ENCODE data around the gene SPATA18. TPM values are rescaled to one million over a fixed set of nuclear protein-coding genes. Genes with fewer than 3 reads are reported as not detected.

SPATA18 gene
- total and polyA plus RNA-seq, 4 donors, result 0.03 to 1.1 (median 0.40) TPM

DNA sequence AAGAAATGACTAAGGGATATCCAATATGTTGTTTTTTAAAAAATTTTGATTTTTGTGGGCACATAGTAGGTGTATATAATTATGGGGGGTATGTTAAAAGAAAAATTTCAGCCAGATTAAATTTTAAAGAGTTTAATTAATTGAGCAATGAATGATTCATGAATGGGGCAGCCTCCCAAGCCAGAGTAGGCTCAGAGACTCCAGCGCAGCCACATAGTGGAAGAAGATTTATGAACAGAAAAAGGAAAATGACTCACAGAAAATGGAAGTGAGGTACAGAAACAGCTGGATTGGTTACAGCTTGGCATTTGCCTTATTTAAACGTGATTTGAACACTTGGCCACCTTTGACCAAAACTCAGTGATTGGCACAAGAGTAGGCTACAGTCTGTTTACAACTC, 91.7 kb downstream of the SPATA18 start (continued):
- no peak for TF ChIP-seq MAX (IDR thresholded peaks at IDR 0.05)

- Histone ChIP-seq H3K4me3 (ENCODE audit: low read depth in 1 of 3, low read length in 3 of 3) (no peak overlapping the region), H3K9me3 (ENCODE audit: control insufficient read depth in 4 of 4, low read length in 3 of 4) (peaks cover 0 to 4% (median under 1%) of the 10 kb centered on the region in 4 donors), H3K9ac (ENCODE audit: low read depth in 1 of 2, low read length in 2 of 2) (no peak overlapping the region), H3K27me3 (ENCODE audit: control insufficient read depth in 4 of 4, insufficient read depth in 4 of 4, low read length in 3 of 4) (no peaks in the 10 kb centered on the region), H3K4me1 (ENCODE audit: control insufficient read depth in 4 of 4, insufficient read depth in 4 of 4, low read length in 3 of 4) (no peaks in the 10 kb centered on the region), H3K27ac (ENCODE audit: low read depth in 1 of 2, low read length in 2 of 2) (no peak overlapping the region), H3K36me3 (ENCODE audit: control insufficient read depth in 4 of 4, insufficient read depth in 3 of 4, low read depth in 1 of 4, low read length in 3 of 4) (no peaks in the 10 kb centered on the region)
- no peak for TF ChIP-seq SP1 (IDR thresholded peaks at IDR 0.05)
- no peak for TF ChIP-seq GABPA (IDR thresholded peaks at IDR 0.05 in 1 of 2, conservative IDR thresholded peaks at IDR 0.05 in 1 of 2)
- TF ChIP-seq HNF4A (conservative IDR thresholded peaks at IDR 0.05), result no peak
- TF ChIP-seq TAF1 (conservative IDR thresholded peaks at IDR 0.05), result no peak
- TF ChIP-seq FOXA1 (IDR thresholded peaks at IDR 0.05), result no peak
- TF ChIP-seq HNF4G (IDR thresholded peaks at IDR 0.05), result no peak
- TF ChIP-seq YY1 (IDR thresholded peaks at IDR 0.05), result no peak
- no peak for TF ChIP-seq MAX (IDR thresholded peaks at IDR 0.05)
- TF ChIP-seq JUND (IDR thresholded peaks at IDR 0.05), result no peak
- TF ChIP-seq FOXA2 (IDR thresholded peaks at IDR 0.05), result no peak
- no peak for TF ChIP-seq NR2F2 (IDR thresholded peaks at IDR 0.05)
- TF ChIP-seq RAD21 (IDR thresholded peaks at IDR 0.05), result no peak
- DNase-seq (ENCODE audit: low spot score), result no peak
- 53% methylated on average over 3 of the region's 3 CpGs for WGBS
These were observed 92.7 kb downstream of the SPATA18 start for GRCh38 chr4:52143815-52144214.

- peaks cover 0 to 4% (median under 1%) of the 10 kb centered on the region in 4 donors for H3K9me3 ChIP-seq (ENCODE audit: control insufficient read depth in 4 of 4, low read length in 3 of 4)
- DNase-seq (ENCODE audit: low spot score), result no peak
- 69% methylated on average over 7 of the region's 7 CpGs for WGBS
- no peak overlapping the region for H3K27ac ChIP-seq (ENCODE audit: low read depth in 1 of 2, low read length in 2 of 2)
- H3K4me1 ChIP-seq (ENCODE audit: control insufficient read depth in 4 of 4, insufficient read depth in 4 of 4, low read length in 3 of 4), result no peaks in the 10 kb centered on the region
- H3K9ac ChIP-seq (ENCODE audit: low read depth in 1 of 2, low read length in 2 of 2), result no peak overlapping the region
- TF ChIP-seq RAD21 (IDR thresholded peaks at IDR 0.05) (no peak), SP1 (IDR thresholded peaks at IDR 0.05) (no peak), MAX (IDR thresholded peaks at IDR 0.05) (no peak), HNF4G (IDR thresholded peaks at IDR 0.05) (no peak), ATF3 (IDR thresholded peaks at IDR 0.05) (no peak), NR2F2 (IDR thresholded peaks at IDR 0.05) (no peak), TAF1 (conservative IDR thresholded peaks at IDR 0.05) (no peak), EGR1 (IDR thresholded peaks at IDR 0.05; ENCODE audit: low read depth in 2 of 2) (no peak), YY1 (IDR thresholded peaks at IDR 0.05) (no peak), CTCF (IDR thresholded peaks at IDR 0.05; ENCODE audit: low read depth, low read length, missing input control) (no peak), HNF4A (conservative IDR thresholded peaks at IDR 0.05) (no peak), RXRA (IDR thresholded peaks at IDR 0.05) (no peak), FOXA2 (IDR thresholded peaks at IDR 0.05) (no peak), FOXA1 (IDR thresholded peaks at IDR 0.05) (no peak), ZBTB33 (IDR thresholded peaks at IDR 0.05) (no peak), REST (IDR thresholded peaks at IDR 0.05) (no peak), GABPA (IDR thresholded peaks at IDR 0.05 in 1 of 2, conservative IDR thresholded peaks at IDR 0.05 in 1 of 2) (no peak), JUND (IDR thresholded peaks at IDR 0.05) (no peak)
- no peak overlapping the region for H3K4me3 ChIP-seq (ENCODE audit: low read depth in 1 of 3, low read length in 3 of 3)
- no peaks in the 10 kb centered on the region for H3K36me3 ChIP-seq (ENCODE audit: control insufficient read depth in 4 of 4, insufficient read depth in 3 of 4, low read depth in 1 of 4, low read length in 3 of 4)
- no peaks in the 10 kb centered on the region for H3K27me3 ChIP-seq (ENCODE audit: control insufficient read depth in 4 of 4, insufficient read depth in 4 of 4, low read length in 3 of 4)
These were observed 93.3 kb downstream of the SPATA18 start for GRCh38 chr4:52144372-52144771.
